Spleen (tissue), 11 donors: Measurements from ENCODE around the gene CDCA3. TPM values are rescaled to one million over a fixed set of nuclear protein-coding genes. Genes with fewer than 3 reads are reported as not detected.
"Not testable (repeated sequence)": the region's sequence is repeated elsewhere in the genome, so short reads cannot be mapped to it uniquely, and the experiment has no call there.

Experiments used
- DNase-seq: peaks from one replicate; pipeline ENCODE4 v3.0.0-alpha.2; 2020
- H3K27ac ChIP-seq, 8 donors: fragments of 200-600 bp; sonication (generic) in 7 of 8; 1 replicate in 4 of 8; 2 replicates in 4 of 8; pipeline versions ENCODE4 v1.5.0 to v1.8.0; 2016 to 2021; ENCODE audit warnings: inconsistent platforms in 4 of 8, mild to moderate bottlenecking in 4 of 8, moderate library complexity in 1 of 8
- H3K27me3 ChIP-seq, 7 donors: fragments of 200-600 bp; sonication (generic) in 6 of 7; replicated peaks in 1 of 7; 1 replicate in 4 of 7; 2 replicates in 3 of 7; pipeline versions ENCODE4 v1.5.0 to v1.8.0; 2016 to 2021; ENCODE audit warnings: inconsistent platforms in 3 of 7, mild to moderate bottlenecking in 1 of 7
- H3K36me3 ChIP-seq, 6 donors: fragments of 200-600 bp; sonication (generic) in 5 of 6; 1 replicate in 4 of 6; 2 replicates in 2 of 6; pipeline versions ENCODE4 v1.5.0 to v1.8.0; 2016 to 2021; ENCODE audit warnings: inconsistent platforms in 2 of 6
- H3K4me1 ChIP-seq, 6 donors: fragments of 200-600 bp; sonication (generic) in 5 of 6; 1 replicate in 3 of 6; 2 replicates in 3 of 6; pipeline versions ENCODE4 v1.5.0 to v1.8.0; 2016 to 2021; ENCODE audit warnings: inconsistent platforms in 3 of 6
- H3K4me3 ChIP-seq, 8 donors: fragments of 200-600 bp; sonication (generic) in 7 of 8; 1 replicate in 4 of 8; 2 replicates in 4 of 8; pipeline versions ENCODE4 v1.5.0 to v1.8.0; 2016 to 2021; ENCODE audit warnings: inconsistent platforms in 4 of 8, mild to moderate bottlenecking in 4 of 8, moderate library complexity in 2 of 8
- H3K9me3 ChIP-seq, 8 donors: fragments of 200-600 bp; sonication (generic) in 7 of 8; 1 replicate in 4 of 8; 2 replicates in 4 of 8; pipeline versions ENCODE4 v1.5.0 to v1.8.0; 2016 to 2021; ENCODE audit warnings: inconsistent platforms in 4 of 8
- CTCF ChIP-seq, 11 experiments: fragments of 200-600 bp in 7 of 11; fragments of 450-650 bp in 4 of 11; sonication (generic) in 4 of 11; IDR thresholded peaks in 8 of 11; conservative IDR thresholded peaks in 3 of 11; 1 replicate in 7 of 11; 2 replicates in 4 of 11; pipeline versions ENCODE4 v1.4.0 to v1.8.0; 2016 to 2021; ENCODE audit warnings: antibody characterized with exemption in 11 of 11, inconsistent platforms in 4 of 11, mild to moderate bottlenecking in 1 of 11
- POLR2A ChIP-seq, 3 donors: fragments of 450-650 bp; IDR thresholded peaks; one replicate each; pipeline ENCODE4 v1.5.1; 2017; ENCODE audit warnings: antibody characterized with exemption in 3 of 3, mild to moderate bottlenecking in 1 of 3
- POLR2AphosphoS5 ChIP-seq, 3 donors: sonication (generic); formaldehyde crosslinking; IDR thresholded peaks; one replicate each; pipeline ENCODE4 v1.5.1; 2017; ENCODE audit warnings: antibody characterized with exemption in 3 of 3
- WGBS, 5 donors: extraction: QIAGEN DNeasy Blood & Tissue Kit in 3 of 5; methylation state at CpG; one replicate each; pipeline versions ENCODE4 v1.1.5 to v1.1.7; 2013 to 2018; 5-methylcytosine and 5-hydroxymethylcytosine counted together
- intact Hi-C: fragments of 100-400 bp; cut with DNase I; formaldehyde crosslinking; loops from one replicate; pipeline ENCODE4 v1.15.0; 2023; ENCODE audit warnings: low total_unique reads
- polyA plus RNA-seq, 3 donors: library from polyadenylated mRNA; stranded (reverse); fragments of 200-250 nt; gene quantifications; one replicate each; pipeline ENCODE4 v1.2.1, GENCODE V29; 2013
- total RNA-seq, 7 donors: library from RNA; depleted of rRNA in 3 of 7; stranded (reverse); fragments of >200 nt in 3 of 7; fragmentation: NEBNext Ultra II Directional in 4 of 7; extraction: Animal tissue kit (Norgen Biotek cat#: 25700) in 4 of 7; gene quantifications; one replicate each; pipeline versions ENCODE4 v1.1.0 to v1.2.1, GENCODE V29; 2016 to 2021
- donor health status: healthy with polysubstance abuse.
- donor health status: DM: no; HTN: no; CAD: no; lungs with moderate emphysema.
- donor health status: DM: no; HTN: no; CAD: no.
- donor health status: Bipolar disorder and iron deficiency.
- donor health status: healthy.
- donor health status: DM: no; HTN: no; CAD: no.
- donor health status: DM: yes; HTN: yes; CAD: no.

The CDCA3 gene
- total and polyA plus RNA-seq, 10 donors: 1.9 to 18.1 (median 5.4) TPM

GRCh38 chr12:6887460-6887859, 36.4 kb upstream of the CDCA3 start:
- H3K4me1 ChIP-seq: peaks cover 0 to 24% (median 16%) of the 10 kb centered on the region in 6 donors
- no peak for DNase-seq
- 56 to 79% (median 67%) methylated on average over 8 of the region's 8 CpGs for WGBS, 5 donors

GRCh38 chr12:6886206-6886999, 35.3 kb upstream of the CDCA3 start:
- H3K4me1 ChIP-seq: peaks cover 0 to 15% (median 10%) of the 10 kb centered on the region in 6 donors
- H3K9me3 ChIP-seq, intact Hi-C loops, DNase-seq, H3K27me3 ChIP-seq, H3K27ac ChIP-seq, H3K4me3 ChIP-seq: not testable (repeated sequence)
- peaks cover 0 to 39% (median 14%) of the 10 kb centered on the region in 6 donors for H3K36me3 ChIP-seq
- 63 to 74% (median 74%) methylated on average over 10 to 13 of the region's 15 CpGs for WGBS, 5 donors

More at GRCh38 chr12:6887460-6887859, 36.4 kb upstream of the CDCA3 start:
- intact Hi-C loops: no loop called here
- no peak for TF ChIP-seq POLR2A (IDR thresholded peaks at IDR 0.05)
- TF ChIP-seq POLR2AphosphoS5 (IDR thresholded peaks at IDR 0.05): no peak
- no peak for TF ChIP-seq CTCF (IDR thresholded peaks at IDR 0.05 in 8 of 11, conservative IDR thresholded peaks at IDR 0.05 in 3 of 11)
- Histone ChIP-seq H3K4me3 (no peak overlapping the region), H3K27ac (peak overlapping the region in 1 of 8 donors; percentile 38), H3K9me3 (no peaks in the 10 kb centered on the region), H3K36me3 (peaks cover 0 to 35% (median 14%) of the 10 kb centered on the region in 6 donors), H3K27me3 (no peaks in the 10 kb centered on the region)

- Histone ChIP-seq H3K36me3 (peaks cover 0 to 39% (median 14%) of the 10 kb centered on the region in 6 donors), H3K4me1 (peaks cover 0 to 5% (median 0%) of the 10 kb centered on the region in 6 donors), H3K4me3 (no peak overlapping the region), H3K27me3 (no peaks in the 10 kb centered on the region), H3K9me3 (no peaks in the 10 kb centered on the region), H3K27ac (no peak overlapping the region)
- intact Hi-C loops: no loop called here
- 81 to 91% (median 86%) methylated on average over 22 of the region's 22 CpGs for WGBS, 5 donors
- no peak for DNase-seq
- TF ChIP-seq POLR2AphosphoS5 (IDR thresholded peaks at IDR 0.05) (no peak), POLR2A (IDR thresholded peaks at IDR 0.05) (no peak), CTCF (IDR thresholded peaks at IDR 0.05 in 8 of 11, conservative IDR thresholded peaks at IDR 0.05 in 3 of 11) (no peak)
These were observed 33.5 kb upstream of the CDCA3 start for GRCh38 chr12:6884539-6884938.

GRCh38 chr12:6883683-6884082, 32.6 kb upstream of the CDCA3 start:
- no peak overlapping the region for H3K4me3 ChIP-seq
- TF ChIP-seq POLR2A (IDR thresholded peaks at IDR 0.05) (no peak), CTCF (IDR thresholded peaks at IDR 0.05 in 8 of 11, conservative IDR thresholded peaks at IDR 0.05 in 3 of 11) (no peak), POLR2AphosphoS5 (IDR thresholded peaks at IDR 0.05) (no peak)
- no peaks in the 10 kb centered on the region for H3K27me3 ChIP-seq
- no peak overlapping the region for H3K27ac ChIP-seq
- DNase-seq: no peak
- H3K36me3 ChIP-seq: peaks cover 0 to 39% (median 14%) of the 10 kb centered on the region in 6 donors
- WGBS, 5 donors: 93 to 97% (median 97%) methylated on average over 9 to 11 of the region's 11 CpGs
- intact Hi-C loops: no loop called here
- H3K4me1 ChIP-seq: peaks cover 0 to 5% (median 0%) of the 10 kb centered on the region in 6 donors
- H3K9me3 ChIP-seq: no peaks in the 10 kb centered on the region
